Measurements from ENCODE around the gene CDH2. TPM values are rescaled to one million over a fixed set of nuclear protein-coding genes. Genes with fewer than 3 reads are reported as not detected.

The CDH2 gene
- total RNA-seq, 1 experiment from 2014 or later: 15.0 TPM

DNA sequence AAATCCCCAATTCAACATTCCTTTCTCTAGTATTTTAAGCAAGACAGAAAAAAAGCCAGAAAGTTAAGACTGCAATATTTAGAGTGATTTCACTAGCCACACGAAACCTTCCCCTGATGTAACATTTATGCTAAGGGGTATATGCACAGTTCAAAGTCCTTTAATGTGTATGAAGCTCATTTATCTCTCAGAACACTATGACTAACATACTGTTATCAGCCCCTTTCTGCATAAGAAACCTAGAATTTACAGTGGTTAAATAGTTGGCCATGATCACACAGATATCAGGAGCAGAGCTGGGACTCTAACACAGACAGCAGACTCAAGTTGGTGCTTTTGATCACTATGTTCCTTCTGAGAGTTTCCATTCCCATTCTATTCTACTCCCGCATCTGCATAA lies 185.5 kb downstream of the CDH2 start:
- TF ChIP-seq, protein P1, sequence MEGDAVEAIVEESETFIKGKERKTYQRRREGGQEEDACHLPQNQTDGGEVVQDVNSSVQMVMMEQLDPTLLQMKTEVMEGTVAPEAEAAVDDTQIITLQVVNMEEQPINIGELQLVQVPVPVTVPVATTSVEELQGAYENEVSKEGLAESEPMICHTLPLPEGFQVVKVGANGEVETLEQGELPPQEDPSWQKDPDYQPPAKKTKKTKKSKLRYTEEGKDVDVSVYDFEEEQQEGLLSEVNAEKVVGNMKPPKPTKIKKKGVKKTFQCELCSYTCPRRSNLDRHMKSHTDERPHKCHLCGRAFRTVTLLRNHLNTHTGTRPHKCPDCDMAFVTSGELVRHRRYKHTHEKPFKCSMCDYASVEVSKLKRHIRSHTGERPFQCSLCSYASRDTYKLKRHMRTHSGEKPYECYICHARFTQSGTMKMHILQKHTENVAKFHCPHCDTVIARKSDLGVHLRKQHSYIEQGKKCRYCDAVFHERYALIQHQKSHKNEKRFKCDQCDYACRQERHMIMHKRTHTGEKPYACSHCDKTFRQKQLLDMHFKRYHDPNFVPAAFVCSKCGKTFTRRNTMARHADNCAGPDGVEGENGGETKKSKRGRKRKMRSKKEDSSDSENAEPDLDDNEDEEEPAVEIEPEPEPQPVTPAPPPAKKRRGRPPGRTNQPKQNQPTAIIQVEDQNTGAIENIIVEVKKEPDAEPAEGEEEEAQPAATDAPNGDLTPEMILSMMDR (conservative IDR thresholded peaks at IDR 0.05; ENCODE audit: low read depth, low read length): no peak
- TF ChIP-seq EZH2 (IDR thresholded peaks at IDR 0.05; ENCODE audit: borderline replicate concordance, low read depth, low read length, poor library complexity, severe bottlenecking): no peak
- ChIA-PET CTCF (no interaction called here), POLR2A (ENCODE audit: low non-redundant PET) (interaction anchor here (0.6 kb wide), 1 partner anchor 46 kb away, joined by 5 read pairs; no protein-coding TSS in a partner anchor)
- Histone ChIP-seq H3K36me3 (ENCODE audit: insufficient read depth, low read length, poor library complexity, severe bottlenecking) (no peaks in the 10 kb centered on the region), H3K4me1 (ENCODE audit: insufficient read depth, low read length, poor library complexity, severe bottlenecking) (no peaks in the 10 kb centered on the region), H3K9me3 (ENCODE audit: low read depth, low read length, poor library complexity, severe bottlenecking) (no peaks in the 10 kb centered on the region), H3K4me3 (ENCODE audit: low read depth, low read length, poor library complexity, severe bottlenecking) (no peak overlapping the region), H3K27me3 (replicated peaks; ENCODE audit: insufficient read depth, low read depth, low read length, poor library complexity) (peaks cover 34% of the 10 kb centered on the region), H3K27ac (ENCODE audit: low read depth, low read length, poor library complexity, severe bottlenecking) (no peak overlapping the region)
- DNase-seq (ENCODE audit: low spot score): no peak
- BruUV-seq (replicated peaks): no TSS peak
- intact Hi-C loops (cut with micrococcal nuclease; ENCODE audit: unreplicated experiment): no loop called here

GRCh38 chr18:27985832-27986231 lies 191.1 kb downstream of the CDH2 start:
- CTCF ChIA-PET: no interaction called here

GRCh38 chr18:27983780-27984179 lies 193.2 kb downstream of the CDH2 start:
- BruUV-seq (replicated peaks): no TSS peak
- TF ChIP-seq EZH2 (IDR thresholded peaks at IDR 0.05; ENCODE audit: borderline replicate concordance, low read depth, low read length, poor library complexity, severe bottlenecking): no peak
- TF ChIP-seq, protein P1 (conservative IDR thresholded peaks at IDR 0.05; ENCODE audit: low read depth, low read length): no peak
- intact Hi-C loops (cut with micrococcal nuclease; ENCODE audit: unreplicated experiment): no loop called here
- CTCF ChIA-PET: no interaction called here
- Histone ChIP-seq H3K27ac (ENCODE audit: low read depth, low read length, poor library complexity, severe bottlenecking) (no peak overlapping the region), H3K4me3 (ENCODE audit: low read depth, low read length, poor library complexity, severe bottlenecking) (no peak overlapping the region), H3K27me3 (replicated peaks; ENCODE audit: insufficient read depth, low read depth, low read length, poor library complexity) (peaks cover 39% of the 10 kb centered on the region), H3K9me3 (ENCODE audit: low read depth, low read length, poor library complexity, severe bottlenecking) (no peaks in the 10 kb centered on the region), H3K36me3 (ENCODE audit: insufficient read depth, low read length, poor library complexity, severe bottlenecking) (no peaks in the 10 kb centered on the region), H3K4me1 (ENCODE audit: insufficient read depth, low read length, poor library complexity, severe bottlenecking) (no peaks in the 10 kb centered on the region)
- POLR2A ChIA-PET (ENCODE audit: low non-redundant PET): no interaction called here
- peak; percentile 44 for DNase-seq (ENCODE audit: low spot score)

More at GRCh38 chr18:27985832-27986231, 191.1 kb downstream of the CDH2 start:
- H3K9me3 ChIP-seq (ENCODE audit: low read depth, low read length, poor library complexity, severe bottlenecking): no peaks in the 10 kb centered on the region
- no peak for DNase-seq (ENCODE audit: low spot score)
- POLR2A ChIA-PET (ENCODE audit: low non-redundant PET): no interaction called here
- intact Hi-C loops (cut with micrococcal nuclease; ENCODE audit: unreplicated experiment): no loop called here
- H3K36me3 ChIP-seq (ENCODE audit: insufficient read depth, low read length, poor library complexity, severe bottlenecking): no peaks in the 10 kb centered on the region
- H3K27me3 ChIP-seq (replicated peaks; ENCODE audit: insufficient read depth, low read depth, low read length, poor library complexity): peaks cover 45% of the 10 kb centered on the region
- H3K4me1 ChIP-seq (ENCODE audit: insufficient read depth, low read length, poor library complexity, severe bottlenecking): no peaks in the 10 kb centered on the region
- TF ChIP-seq, protein P1 (conservative IDR thresholded peaks at IDR 0.05; ENCODE audit: low read depth, low read length): no peak
- TF ChIP-seq EZH2 (IDR thresholded peaks at IDR 0.05; ENCODE audit: borderline replicate concordance, low read depth, low read length, poor library complexity, severe bottlenecking): no peak
- no TSS peak for BruUV-seq (replicated peaks)
- H3K4me3 ChIP-seq (ENCODE audit: low read depth, low read length, poor library complexity, severe bottlenecking): no peak overlapping the region
- no peak overlapping the region for H3K27ac ChIP-seq (ENCODE audit: low read depth, low read length, poor library complexity, severe bottlenecking)

Data from A673 (cell line).